Left renal pelvis (tissue), 4 donors: ENCODE data around the gene ZNG1B. TPM values are rescaled to one million over a fixed set of nuclear protein-coding genes. Genes with fewer than 3 reads are reported as not detected.
"Not testable (repeated sequence)": the region's sequence is repeated elsewhere in the genome, so short reads cannot be mapped to it uniquely, and the experiment has no call there.

ENCODE experiments used
- DNase-seq, 4 donors: peaks; one replicate each; pipeline ENCODE4 v3.0.0-alpha.2; 2013; ENCODE audit warnings: low read depth in 4 of 4, low spot score in 3 of 4
- polyA plus RNA-seq, 4 donors: library from polyadenylated mRNA; unstranded; fragments of 120-200 nt; gene quantifications; one replicate each; pipeline ENCODE4 v1.2.1, GENCODE V29; 2013; ENCODE audit not compliant: insufficient read length in 4 of 4

The ZNG1B gene
- polyA plus RNA-seq, 4 donors: 32.4 to 58.5 (median 55.6) TPM

DNA sequence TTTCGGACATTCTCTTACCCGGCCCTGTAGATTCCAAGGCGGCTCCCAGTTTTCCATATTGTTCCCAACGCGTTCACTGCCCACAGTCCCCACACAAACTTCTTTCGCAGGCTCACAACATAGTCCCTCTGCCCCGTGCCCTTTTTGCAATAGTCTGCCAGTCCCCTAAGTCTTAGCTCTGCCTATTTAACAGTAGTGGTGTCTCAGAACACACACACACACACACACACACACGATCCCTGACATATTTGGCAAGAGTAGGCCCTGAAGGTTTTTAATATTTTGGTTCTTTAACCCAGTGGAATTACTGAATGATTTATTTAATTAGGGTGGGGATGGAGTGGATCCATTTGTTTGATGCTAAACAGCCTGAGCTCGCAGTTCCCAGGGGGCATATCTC is 105.0 kb downstream of the ZNG1B start:
- not testable (repeated sequence) for DNase-seq

Other genes starting within 250 kb of the ZNG1B start
- 100 to 1,000 TPM in 3 of 4 donors, 1 to 10 TPM in 1; 4.3 to 528 (median 285) TPM for gene PAX8, start 158.8 kb upstream of the ZNG1B start, polyA plus RNA-seq
- under 1 TPM; 0.08 to 0.50 (median 0.14) TPM for gene FOXD4L1, start 61.0 kb downstream of the ZNG1B start, polyA plus RNA-seq
- 10 to 100 TPM; 27.7 to 63.7 (median 38.5) TPM for gene RABL2A, start 189.6 kb downstream of the ZNG1B start, polyA plus RNA-seq